ENCODE results near the gene MYCBP.

MYCBP gene

GRCh38 chr1:38827318-38827717 is 45.8 kb downstream of the MYCBP start:
- TF ChIP-seq, protein P1, sequence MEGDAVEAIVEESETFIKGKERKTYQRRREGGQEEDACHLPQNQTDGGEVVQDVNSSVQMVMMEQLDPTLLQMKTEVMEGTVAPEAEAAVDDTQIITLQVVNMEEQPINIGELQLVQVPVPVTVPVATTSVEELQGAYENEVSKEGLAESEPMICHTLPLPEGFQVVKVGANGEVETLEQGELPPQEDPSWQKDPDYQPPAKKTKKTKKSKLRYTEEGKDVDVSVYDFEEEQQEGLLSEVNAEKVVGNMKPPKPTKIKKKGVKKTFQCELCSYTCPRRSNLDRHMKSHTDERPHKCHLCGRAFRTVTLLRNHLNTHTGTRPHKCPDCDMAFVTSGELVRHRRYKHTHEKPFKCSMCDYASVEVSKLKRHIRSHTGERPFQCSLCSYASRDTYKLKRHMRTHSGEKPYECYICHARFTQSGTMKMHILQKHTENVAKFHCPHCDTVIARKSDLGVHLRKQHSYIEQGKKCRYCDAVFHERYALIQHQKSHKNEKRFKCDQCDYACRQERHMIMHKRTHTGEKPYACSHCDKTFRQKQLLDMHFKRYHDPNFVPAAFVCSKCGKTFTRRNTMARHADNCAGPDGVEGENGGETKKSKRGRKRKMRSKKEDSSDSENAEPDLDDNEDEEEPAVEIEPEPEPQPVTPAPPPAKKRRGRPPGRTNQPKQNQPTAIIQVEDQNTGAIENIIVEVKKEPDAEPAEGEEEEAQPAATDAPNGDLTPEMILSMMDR (conservative IDR thresholded peaks at IDR 0.05; ENCODE audit: control insufficient read depth, insufficient read depth, low read depth, low read length) = no peak
- no peak for DNase-seq (ENCODE audit: low read depth)
- no peak overlapping the region for H3K4me3 ChIP-seq (ENCODE audit: control insufficient read depth, low read depth, low read length)

GRCh38 chr1:38826886-38827285 is 46.3 kb downstream of the MYCBP start:
- TF ChIP-seq, protein P1 (conservative IDR thresholded peaks at IDR 0.05; ENCODE audit: control insufficient read depth, insufficient read depth, low read depth, low read length) = no peak
- no peak for DNase-seq (ENCODE audit: low read depth)
- no peak overlapping the region for H3K4me3 ChIP-seq (ENCODE audit: control insufficient read depth, low read depth, low read length)

DNA sequence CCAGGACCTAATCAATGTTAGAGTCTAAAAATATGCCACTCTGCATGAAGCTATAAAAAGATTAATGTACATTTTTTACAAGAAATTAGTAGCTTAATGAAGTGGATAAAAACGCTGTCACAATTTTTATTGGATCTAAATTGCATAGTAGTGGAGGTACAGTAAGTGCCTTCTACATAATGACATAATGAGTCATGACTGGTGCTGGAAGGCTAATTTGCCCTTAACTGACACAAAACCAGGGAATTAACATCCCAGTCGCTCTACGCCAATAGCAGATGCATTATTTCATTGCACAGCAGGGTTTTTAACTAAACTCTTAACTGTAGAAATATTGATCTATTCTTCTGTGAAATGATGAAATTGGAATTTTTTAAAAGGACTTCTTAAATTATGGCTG is 46.9 kb downstream of the MYCBP start:
- H3K4me3 ChIP-seq (ENCODE audit: control insufficient read depth, low read depth, low read length) = no peak overlapping the region
- DNase-seq (ENCODE audit: low read depth) = no peak
- TF ChIP-seq, protein P1 (conservative IDR thresholded peaks at IDR 0.05; ENCODE audit: control insufficient read depth, insufficient read depth, low read depth, low read length) = no peak

- no peak overlapping the region for H3K4me3 ChIP-seq (ENCODE audit: control insufficient read depth, low read depth, low read length)
- TF ChIP-seq, protein P1 (conservative IDR thresholded peaks at IDR 0.05; ENCODE audit: control insufficient read depth, insufficient read depth, low read depth, low read length) = no peak
- no peak for DNase-seq (ENCODE audit: low read depth)
These were observed 52.3 kb downstream of the MYCBP start for GRCh38 chr1:38820860-38821259.

GRCh38 chr1:38819516-38819915 is 53.6 kb downstream of the MYCBP start:
- H3K4me3 ChIP-seq (ENCODE audit: control insufficient read depth, low read depth, low read length) = no peak overlapping the region
- TF ChIP-seq, protein P1 (conservative IDR thresholded peaks at IDR 0.05; ENCODE audit: control insufficient read depth, insufficient read depth, low read depth, low read length) = no peak
- no peak for DNase-seq (ENCODE audit: low read depth)

- no peak overlapping the region for H3K4me3 ChIP-seq (ENCODE audit: control insufficient read depth, low read depth, low read length)
- TF ChIP-seq, protein P1 (conservative IDR thresholded peaks at IDR 0.05; ENCODE audit: control insufficient read depth, insufficient read depth, low read depth, low read length) = no peak
- DNase-seq (ENCODE audit: low read depth) = no peak
These were observed 54.1 kb downstream of the MYCBP start for GRCh38 chr1:38819040-38819439.
